Measurements from ENCODE around the gene PTEN.

Gene PTEN

DNA sequence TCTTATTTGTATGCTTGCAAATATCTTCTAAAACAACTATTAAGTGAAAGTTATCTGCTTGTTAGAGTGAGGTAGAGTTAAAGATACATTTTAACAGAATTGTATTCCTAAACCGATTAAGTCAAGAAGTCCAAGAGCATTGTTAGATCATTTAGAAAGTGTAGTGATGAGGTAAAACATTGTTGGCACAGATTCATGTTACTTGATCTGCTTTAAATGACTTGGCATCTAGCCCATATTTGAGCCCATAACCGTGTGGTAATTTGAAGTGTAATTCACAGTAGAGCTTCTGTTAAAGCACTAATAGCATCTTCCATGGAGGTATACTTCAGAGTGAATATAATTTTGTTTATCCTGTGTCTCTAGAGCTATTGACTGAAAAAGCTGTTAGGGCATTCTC lies 62.1 kb downstream of the PTEN start:
- peak; percentile 82 for DNase-seq

DNA sequence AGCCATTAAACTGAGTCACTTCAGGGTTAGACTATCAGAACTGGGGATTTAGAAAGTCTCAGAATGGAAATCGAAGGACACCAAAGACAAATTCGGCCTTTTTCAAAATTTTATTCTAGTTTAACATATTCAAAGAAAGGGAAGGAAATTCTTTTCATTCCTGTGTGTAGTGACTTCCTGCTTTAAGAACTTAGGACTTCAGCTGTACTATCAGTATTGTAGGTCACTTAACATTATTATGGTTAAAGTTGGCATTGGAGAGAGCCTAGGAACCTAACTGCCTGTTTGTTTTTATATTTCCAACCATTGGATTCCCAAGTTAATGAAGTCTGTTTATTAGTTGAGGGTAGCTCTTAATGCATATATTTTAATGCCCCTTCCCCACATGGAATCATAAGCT lies 63.7 kb downstream of the PTEN start:
- no peak for DNase-seq

DNA sequence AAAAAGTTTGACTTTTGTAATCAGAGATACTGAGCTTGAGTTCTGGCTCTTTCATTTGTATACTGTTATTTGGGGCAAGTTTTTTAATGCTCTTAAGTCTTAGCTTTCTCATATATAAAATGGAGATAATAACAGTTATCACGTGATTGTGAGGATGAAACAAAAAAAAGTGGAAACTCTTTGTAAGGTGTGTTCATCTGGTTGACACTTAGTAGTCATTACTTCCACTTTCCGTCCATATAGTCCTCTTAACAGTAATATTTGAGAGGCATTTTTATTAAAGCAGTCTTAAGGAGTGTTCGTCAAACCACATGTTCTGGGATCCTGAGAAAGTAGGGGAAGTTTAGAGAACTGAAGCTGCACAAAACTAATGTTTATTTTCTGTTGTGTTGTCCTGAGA lies 65.6 kb downstream of the PTEN start:
- DNase-seq = no peak

DNA sequence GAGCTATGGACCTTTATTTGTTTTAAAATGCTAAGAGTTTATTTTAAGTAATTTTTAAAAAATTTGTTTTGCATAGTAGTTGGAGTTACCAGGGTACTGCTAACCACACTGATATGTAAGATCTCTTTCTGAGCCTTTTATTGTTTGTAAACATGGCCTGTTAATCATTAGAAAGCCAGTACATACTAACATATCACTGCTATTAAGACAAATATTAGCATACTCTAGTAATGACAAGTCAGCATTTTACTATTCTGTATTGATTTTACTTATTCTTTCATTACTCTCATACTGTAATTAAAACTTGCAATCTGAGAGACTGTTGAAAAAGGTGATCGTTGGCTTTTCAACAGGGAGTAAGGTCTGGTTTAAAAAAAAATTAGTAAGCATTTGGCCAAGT lies 66.7 kb downstream of the PTEN start:
- DNase-seq = no peak

DNA sequence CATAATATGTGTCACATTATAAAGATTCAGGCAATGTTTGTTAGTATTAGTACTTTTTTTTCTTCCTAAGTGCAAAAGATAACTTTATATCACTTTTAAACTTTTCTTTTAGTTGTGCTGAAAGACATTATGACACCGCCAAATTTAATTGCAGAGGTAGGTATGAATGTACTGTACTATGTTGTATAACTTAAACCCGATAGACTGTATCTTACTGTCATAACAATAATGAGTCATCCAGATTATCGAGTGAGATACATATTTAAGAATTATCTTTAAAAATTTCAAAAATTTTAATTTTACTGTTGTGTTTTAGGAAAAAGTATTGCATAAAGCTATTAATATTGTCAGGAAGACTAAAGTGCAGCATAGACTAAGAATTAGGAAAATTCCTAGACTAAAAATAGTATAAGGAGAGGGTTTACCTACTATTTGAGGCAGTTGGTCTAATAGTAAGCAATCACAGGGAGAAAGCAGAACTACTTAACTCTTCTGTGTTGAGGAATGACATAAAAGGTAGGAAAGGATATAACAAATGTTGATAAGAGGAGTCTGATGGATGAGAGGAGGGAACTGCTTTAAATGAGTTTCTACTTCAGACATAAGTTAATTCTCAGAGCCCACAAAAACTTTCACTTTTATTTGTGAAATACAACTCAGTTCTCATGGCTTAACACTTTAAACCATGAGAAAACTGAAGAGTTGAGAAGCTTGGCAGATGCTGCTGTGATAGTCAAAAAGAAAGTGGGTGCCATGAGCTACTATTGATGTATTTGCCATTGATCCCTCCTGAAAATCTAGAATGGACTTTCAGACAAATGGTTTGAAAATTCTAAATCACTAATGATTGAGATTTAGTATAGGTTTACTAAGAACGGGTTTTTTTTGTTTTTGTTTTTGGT lies 67.8 kb downstream of the PTEN start:
- no peak for DNase-seq

DNA sequence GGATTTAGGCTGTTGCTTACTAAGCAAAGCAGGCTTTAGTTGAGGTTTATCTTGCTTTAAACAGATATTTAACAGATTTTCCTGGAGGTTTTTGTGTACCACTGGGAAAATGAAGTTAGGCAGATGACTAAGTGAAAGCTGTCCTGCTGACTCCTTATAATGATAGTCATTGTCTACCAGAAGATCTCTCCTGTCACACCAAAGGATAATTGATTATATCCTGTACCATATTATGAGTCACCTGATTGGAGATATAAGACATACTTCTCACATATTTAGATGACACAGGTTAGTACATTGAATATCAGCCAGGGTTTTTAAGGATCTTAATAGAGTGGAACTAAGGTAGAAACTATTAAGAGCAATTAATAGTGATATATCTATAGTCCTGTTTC lies 68.4 kb downstream of the PTEN start:
- no peak for DNase-seq

DNA sequence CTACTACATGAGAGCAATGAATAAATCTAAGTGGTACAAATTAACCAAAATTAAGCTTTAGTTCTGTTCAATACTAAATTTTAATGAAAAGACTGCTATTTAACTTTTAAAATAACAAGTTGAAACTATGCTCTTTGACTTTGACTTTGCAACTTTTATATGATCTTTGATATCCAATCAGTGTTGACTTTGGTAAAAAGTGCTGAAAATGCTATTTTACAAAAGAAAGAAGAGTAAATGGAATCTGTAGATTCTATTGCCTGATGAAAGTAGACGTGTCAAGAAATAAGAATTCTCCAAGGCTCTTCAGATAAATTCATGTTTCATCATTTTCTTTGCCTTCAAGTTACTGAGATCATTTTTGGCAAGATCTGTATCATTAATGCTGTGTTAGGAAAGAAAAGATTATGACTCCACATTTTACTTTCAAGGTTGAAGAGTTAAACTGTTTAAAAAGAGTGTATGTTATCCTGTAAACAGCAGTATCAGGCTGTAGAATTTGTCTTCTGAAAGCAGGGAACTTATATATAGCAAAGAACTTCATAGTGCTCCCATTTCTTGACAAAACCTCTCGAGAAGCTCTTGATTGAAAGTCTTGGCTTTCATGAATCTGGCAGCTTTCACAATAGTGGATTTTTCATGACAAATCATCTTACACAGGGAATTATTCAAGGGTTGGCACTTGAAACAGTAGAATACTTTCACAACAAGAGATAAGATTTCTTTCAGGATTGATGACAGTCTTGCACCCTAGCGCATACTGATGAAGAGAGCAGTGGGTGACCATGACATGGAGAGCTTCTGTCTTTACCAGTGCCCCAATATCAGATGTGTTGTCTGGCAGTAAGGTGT lies 72.1 kb downstream of the PTEN start:
- no peak for DNase-seq

DNA sequence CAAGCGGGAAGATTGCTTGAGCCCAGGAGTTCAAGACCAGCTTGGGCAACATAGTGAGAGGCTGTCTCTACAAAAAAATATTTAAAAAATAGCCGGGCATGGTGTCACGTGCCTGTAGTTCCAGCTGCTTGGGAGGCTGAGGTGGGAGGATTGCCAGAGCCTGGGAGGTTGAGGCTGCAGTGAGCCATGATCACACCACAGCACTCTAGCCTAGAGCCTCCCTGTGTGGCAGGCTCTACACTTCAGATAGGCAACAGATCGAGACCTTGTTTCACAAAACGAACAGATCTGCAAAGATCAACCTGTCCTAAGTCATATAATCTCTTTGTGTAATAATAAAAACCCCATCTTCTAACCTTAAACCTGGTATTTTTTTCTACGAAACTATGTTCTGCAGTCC lies 76.8 kb downstream of the PTEN start:
- DNase-seq = no peak

DNA sequence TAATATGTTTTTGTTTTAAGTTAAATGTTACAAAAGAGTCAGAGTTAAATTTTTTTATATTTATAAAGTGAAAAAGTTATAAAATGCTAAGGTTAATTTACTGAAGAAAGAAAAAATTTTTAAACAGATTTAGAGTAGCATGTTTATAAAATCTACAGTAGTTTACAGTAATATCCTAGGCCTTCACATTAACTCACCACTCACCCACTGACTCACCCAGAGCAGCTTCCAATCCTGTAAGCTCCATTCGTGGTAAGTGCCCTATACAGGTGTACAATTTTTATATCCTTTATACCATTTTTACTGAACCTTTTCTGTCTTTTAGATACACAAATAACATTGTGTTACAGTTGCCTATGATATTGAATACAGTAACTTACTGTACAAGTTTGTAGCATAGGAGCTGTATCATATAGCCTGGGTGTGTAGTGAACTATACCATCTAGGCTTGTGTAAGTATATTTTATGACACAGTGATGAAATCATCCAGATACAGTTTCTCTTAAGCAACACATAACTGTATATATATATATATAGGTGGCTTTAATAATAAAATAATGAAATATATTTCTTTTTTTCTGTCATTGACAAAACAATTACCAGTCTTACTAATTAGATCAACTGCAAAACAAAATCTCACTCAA lies 79.6 kb downstream of the PTEN start:
- no peak for DNase-seq

DNA sequence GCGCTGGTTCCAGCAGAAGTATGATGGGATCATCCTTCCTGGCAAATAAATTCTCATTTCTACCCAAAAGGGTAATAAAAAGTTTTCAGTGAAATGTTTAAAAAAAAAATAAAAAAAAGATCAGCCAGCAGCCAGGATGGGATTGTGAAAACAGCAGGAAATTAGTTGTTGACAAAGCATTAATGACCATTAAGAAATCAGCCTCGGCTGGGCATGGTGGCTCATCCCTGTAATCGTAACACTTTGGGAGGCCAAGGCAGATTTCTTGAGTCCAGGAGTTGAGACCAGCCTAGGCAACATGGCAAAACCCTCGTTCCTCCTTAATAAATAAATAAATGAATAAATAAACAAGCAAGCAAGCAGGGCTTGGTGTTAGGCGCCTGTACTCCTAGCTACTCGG lies 82.6 kb downstream of the PTEN start:
- no peak for DNase-seq

DNA sequence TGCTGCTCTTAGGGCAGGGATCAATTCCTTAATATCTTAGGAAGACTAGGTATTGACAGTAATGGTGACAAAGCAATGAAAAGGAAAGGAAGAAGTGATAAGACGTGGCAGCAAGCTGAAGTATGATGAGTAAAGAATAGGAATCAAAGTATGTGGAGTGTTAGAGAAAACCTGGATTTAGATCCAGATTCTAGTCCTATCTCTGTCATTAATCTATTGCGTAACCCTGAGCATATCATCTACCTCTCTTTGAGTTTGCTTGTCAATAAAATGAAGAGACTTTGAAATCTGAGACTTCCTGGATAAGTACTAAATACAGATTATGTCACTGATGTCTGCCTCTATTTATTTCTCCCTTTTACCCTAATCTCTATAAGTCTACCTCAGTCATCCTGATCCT lies 89.2 kb downstream of the PTEN start:
- DNase-seq = no peak

DNA sequence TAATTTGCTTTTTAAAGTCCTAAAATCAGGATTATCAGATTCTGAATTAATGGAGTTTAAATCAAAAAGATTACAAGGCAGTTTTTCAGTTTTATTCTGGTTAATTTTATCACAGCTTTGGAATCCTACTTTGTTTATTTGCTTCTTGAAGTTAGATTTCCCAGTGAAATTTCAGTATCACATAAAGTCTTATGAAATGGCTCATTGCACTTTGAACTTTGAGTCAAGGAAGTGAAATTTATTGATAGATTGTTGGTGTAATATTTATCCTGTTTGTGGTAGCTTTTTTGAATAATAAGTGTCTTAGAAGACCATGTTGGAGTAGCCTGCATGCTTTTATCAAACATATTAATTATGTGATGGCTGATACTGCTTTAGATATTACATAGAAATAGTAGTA lies 92.6 kb downstream of the PTEN start:
- no peak for DNase-seq

DNA sequence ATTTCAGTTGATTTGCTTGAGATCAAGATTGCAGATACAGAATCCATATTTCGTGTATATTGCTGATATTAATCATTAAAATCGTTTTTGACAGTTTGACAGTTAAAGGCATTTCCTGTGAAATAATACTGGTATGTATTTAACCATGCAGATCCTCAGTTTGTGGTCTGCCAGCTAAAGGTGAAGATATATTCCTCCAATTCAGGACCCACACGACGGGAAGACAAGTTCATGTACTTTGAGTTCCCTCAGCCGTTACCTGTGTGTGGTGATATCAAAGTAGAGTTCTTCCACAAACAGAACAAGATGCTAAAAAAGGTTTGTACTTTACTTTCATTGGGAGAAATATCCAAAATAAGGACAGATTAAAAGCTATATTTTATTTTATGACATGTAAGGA lies 94.3 kb downstream of the PTEN start:
- no peak for DNase-seq

DNA sequence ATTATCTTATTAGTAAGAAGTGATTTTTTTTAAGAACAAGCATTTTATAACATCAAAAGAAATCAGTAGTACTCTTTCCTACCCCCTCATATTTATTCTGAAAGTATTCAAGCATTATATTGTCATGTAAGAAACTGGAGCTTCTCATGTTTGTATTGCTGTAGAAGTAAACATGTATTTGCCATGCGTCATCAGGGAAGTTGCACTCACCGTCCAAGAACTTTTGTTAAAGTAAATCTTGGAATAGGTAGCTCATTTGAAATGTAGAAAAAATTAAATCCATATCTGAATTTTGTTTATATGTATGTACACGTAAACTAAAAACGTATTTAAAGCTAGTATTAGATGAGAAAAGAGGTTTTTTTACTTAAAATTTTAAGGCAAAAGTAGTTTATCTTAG lies 96.8 kb downstream of the PTEN start:
- no peak for DNase-seq

DNA sequence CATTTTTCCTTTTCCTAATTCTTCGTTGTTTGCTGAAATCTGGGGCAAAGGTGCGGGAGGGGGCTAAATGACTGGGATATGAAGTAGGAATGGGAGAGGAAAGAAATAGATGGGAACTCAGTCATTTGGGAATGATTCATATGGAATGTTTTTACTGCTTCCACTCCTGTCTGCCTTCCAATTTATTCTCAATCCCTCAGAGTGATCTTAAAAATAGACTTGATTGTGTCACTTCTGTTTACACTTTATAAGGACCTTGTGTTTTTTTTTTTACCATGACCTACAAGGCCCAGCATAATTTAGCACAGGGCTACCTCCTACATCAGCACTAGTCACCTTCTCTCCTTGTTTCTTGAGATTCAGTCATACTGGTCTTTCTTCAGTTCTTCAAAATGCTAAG lies 97.9 kb downstream of the PTEN start:
- DNase-seq = no peak

DNA sequence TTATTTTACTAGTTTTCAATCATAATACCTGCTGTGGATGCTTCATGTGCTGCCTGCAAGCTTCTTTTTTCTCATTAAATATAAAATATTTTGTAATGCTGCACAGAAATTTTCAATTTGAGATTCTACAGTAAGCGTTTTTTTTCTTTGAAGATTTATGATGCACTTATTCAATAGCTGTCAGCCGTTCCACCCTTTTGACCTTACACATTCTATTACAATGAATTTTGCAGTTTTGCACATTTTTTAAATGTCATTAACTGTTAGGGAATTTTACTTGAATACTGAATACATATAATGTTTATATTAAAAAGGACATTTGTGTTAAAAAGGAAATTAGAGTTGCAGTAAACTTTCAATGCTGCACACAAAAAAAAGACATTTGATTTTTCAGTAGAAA lies 103.0 kb downstream of the PTEN start:
- DNase-seq = no peak

DNA sequence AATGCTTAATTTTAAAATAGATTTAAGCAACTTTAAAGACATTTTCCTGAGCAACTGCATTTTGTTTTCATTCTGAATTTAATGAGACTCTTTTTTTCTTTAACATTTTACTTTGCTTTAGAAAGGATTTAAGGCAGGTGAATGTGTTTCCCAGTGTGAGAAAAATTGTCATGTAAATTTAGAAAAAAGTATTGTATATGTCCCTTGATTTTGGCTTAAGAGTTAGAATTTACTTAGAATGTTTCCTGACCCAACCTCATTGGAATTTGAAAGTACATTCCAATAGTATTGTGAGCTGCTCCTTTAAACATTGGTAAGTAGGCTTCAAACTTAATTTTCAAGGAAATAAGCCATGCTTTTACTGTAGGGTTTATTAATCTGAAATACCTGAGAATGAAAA lies 110.2 kb downstream of the PTEN start:
- DNase-seq = no peak

DNA sequence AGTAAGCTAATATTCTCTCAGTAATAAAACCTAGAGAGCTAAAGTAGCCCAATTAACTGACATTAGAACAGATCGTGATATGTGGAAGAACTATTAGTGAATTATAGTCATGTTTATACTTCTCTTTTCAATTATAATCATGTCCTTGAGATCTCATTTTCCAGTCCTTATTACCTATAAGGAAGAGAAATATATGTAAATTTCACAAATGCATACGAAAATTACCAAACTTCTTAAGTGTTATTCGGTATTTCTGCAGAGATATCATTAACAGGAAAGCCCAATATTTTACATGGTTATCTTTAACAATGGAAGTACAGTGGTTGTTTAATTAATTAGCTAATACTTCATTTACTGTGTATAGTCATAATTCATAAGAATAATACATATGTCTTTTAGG lies 110.7 kb downstream of the PTEN start:
- no peak for DNase-seq

DNA sequence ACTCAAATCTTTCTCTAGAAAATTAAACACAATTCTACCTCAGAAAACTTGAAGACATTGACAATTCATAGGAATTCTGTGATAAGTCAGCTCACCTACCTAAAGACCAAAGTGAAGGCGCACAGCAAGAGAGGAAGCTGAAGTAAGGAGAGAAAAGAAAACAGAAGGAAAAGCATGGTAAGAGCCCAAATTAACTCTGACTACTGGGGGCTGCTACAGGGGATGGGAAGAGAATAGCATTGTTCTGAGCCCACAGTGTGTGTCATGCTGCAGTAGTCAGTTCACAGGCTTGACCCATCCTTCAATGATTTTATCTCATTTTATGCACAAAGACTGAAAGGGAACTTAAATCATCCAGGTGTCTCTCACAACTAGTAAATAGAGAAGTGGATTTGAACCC lies 111.3 kb downstream of the PTEN start:
- DNase-seq = no peak

DNA sequence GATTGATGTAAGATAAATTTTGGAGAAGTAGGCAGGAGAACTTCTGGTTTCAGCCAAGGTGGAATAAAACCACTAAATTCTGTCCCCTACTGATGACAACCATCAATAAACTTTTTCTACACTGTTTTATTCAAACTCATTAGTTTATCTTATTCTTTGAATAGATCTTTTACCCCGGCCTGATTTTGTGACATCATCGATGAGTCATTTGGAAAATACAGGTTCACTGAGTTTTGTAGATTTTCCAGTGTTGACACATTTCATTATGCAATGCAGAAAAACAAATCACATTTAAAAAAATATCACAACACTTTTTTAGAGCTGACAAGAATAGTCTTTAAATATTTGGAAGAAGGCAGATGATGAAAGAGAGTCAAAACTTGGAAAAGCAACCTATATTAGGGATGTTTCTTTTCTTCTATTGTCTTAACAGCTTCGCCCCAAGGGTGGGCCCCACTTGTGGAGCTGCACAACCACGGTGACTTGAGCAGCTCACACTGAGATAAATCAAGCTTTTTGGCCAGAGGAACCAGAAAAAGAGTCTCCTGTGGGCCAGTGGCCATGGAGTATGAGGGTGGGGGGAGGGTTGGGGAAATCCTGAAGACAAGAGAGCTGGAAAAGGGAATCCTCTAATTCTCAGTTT lies 112.8 kb downstream of the PTEN start:
- no peak for DNase-seq

DNA sequence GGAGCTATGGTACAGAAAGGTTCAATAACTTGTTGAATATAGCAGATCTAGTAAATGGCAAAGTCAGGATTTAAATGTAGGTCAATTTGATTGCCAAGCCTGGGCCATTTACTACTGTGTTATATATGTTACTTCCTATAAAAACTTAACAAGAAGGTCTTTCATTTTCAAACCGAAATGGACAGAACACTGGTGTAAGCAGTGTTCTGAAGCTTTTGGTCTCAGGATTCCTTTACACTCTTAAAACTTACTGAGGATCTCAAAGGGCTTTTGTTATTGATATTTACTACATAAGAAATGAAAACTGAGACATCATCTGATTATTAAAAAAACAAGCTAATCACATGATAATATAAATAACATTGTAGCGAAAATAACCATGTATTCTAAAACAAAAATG lies 114.7 kb downstream of the PTEN start:
- DNase-seq = no peak

DNA sequence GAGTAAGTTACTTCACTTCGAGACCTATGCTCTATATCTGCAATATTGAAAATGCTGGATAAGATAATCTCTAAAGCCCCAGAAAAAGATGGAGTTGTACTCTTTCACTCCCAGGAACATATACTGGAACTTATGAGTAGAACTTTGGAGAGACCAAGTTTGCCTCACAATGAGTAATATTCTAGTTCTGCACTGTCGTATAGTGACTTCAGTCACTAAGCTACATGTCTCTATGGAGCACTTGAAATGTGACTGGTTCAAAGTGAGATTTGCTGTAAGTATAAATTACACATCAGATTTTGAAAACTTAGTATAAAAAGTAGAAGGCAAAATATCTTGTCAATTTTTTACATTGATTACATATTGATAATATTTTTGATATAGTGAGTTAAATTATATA lies 116.4 kb downstream of the PTEN start:
- no peak for DNase-seq

DNA sequence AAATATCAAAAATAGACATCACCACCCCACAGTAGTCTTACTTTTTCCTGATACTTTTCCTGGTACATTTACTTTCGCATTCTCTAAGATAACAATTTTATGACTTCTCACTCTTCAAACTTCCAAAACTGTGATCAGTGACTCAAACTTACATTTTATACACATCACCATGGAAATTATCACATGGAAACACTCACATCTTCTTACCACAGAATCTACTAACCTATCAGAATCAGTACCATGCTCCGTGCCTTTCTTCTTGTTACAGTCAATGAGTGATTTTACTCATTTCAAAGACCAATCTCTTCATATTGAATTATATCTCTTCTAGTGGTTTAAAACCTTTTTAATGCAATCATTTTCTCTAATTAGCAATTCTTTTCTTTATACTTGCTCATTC lies 120.3 kb downstream of the PTEN start:
- DNase-seq = no peak

Data from COR-L47 (cell line).